ENCODE data around the gene TMEM169.

TMEM169 gene

GRCh38 chr2:216104691-216105090, 23.0 kb downstream of the TMEM169 start:
- DNase-seq (no peak), ATAC-seq (no peak)

DNA sequence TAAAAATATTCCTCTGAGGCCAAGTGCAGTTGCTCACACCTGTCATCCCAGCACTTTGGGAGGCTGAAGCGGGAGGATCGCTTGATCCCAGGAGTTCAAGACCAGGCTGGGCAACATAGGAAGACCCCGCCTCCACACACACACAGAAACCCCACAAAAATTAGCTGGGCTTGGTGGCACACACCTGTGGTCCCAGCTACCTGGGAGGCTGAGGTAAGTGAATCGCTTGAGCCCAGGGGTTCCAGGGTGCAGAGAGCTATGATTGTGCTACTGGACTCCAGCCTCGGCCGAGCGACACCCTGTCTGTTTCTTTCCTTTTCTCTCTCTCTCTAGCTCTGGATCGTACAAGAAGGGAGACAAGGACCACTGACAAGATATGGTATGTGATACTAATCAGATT, 25.6 kb downstream of the TMEM169 start:
- DNase-seq (no peak), ATAC-seq (no peak)

- ATAC-seq (no peak), DNase-seq (no peak)
Observed at GRCh38 chr2:216107760-216108159, 26.0 kb downstream of the TMEM169 start.

DNA sequence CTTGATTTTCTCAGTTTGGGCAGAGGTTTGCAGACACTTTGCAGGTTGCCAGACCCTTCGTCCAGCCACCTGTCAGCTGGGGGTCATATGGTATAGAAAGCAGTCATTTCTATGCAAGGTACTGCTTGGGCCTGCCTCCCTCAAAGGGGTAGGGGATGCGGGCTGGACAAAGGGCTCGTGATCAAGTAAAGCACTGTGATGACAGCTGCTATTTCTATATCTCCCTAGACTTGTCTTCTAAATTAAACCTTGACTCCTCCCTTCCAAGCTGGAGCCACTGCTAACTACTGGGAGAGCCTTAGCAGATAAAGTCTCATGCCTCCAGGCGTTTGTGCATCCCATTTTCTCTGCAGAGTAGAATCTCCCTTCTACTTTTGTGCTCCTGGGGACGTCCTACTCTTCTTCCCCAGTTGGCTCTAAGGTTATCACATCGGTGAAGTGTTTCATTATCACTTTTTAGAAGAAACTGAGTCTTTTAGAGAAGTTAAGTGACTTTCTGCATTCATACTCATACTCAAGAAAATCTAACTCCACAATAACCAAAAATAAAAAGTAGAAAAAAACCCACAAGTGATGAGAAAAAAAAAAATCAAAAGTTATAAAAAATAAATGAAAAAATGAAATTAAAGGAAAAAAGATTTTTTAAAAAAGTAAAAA, 26.7 kb downstream of the TMEM169 start:
- peak; percentile 19 for DNase-seq
- ATAC-seq = no peak

DNA sequence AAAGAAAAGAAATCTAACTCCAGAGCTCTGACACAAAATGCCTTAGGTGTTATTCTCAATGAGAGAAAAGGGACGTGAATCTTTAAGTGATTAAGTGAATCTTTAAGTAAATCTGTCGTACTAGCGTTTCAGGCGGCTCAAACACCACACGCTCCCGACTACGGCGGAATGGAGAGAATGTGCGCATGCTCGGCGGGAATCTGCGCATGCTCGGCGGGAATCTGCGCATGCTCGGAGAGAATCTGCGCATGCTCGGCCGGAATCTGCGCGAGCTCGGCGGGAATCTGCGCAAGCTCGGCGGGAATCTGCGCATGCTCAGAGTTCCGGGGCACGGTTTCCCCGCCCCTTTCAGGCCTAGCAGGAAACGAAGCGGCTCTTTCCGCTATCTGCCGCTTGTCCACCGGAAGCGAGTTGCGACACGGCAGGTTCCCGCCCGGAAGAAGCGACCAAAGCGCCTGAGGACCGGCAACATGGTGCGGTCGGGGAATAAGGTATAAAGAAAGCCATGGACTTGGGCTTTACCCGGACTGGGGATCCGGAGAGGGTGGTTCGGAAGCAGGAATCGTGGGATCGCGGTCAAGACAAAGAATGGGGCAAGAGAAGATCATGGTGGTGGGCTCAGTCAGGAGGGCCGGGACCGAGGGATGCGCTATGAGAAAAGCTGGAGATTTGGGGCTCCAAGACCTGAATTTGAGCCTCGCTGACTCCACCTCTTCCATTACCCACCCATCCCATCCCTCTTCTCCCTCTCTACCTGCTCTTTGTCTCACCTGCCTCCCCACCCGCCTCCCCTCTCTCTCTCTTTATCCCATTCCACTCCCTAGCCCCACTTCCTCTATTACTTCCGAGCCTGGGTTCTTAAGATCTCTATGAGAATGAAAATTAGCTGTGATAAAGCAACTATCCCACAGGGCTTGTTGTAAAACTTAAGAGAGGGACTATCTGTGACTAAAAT, 27.5 kb downstream of the TMEM169 start, which contains the start of gene XRCC5:
Gene XRCC5 (plus strand): TSS at position 382 of the 955 bp plus-strand sequence. CDS start 89 bp downstream, at position 471.
- ATAC-seq (peak; percentile 84), DNase-seq (peak; percentile 99)

- ATAC-seq = no peak
Observed at GRCh38 chr2:216109962-216110614, 28.4 kb downstream of the TMEM169 start.

DNA sequence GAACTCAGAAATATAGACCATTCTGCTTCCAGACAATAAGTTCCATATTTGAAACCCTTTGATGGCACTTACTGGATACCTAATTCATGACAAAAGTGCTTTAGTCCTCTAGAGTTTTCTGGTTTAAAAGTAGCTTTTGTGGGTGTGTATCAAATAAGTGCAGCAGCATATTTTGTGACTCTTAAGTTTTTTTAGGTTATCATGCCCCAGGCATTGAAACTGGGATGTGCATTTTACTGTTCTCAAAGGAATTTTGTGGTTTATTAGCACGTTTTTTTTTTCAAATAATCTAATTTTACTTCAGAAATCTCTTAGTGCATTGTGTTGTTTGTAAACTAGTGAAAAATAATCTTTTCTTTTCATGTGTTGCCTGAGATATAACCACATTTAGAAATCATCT, 28.9 kb downstream of the TMEM169 start:
- no peak for ATAC-seq
- no peak for DNase-seq

More at GRCh38 chr2:216109962-216110614, 28.4 kb downstream of the TMEM169 start:
- DNase-seq = no peak

- DNase-seq (no peak), ATAC-seq (no peak)
Observed at GRCh38 chr2:216111122-216111521, 29.4 kb downstream of the TMEM169 start.

GRCh38 chr2:216112926-216113325, 31.2 kb downstream of the TMEM169 start:
- ATAC-seq = no peak

DNA sequence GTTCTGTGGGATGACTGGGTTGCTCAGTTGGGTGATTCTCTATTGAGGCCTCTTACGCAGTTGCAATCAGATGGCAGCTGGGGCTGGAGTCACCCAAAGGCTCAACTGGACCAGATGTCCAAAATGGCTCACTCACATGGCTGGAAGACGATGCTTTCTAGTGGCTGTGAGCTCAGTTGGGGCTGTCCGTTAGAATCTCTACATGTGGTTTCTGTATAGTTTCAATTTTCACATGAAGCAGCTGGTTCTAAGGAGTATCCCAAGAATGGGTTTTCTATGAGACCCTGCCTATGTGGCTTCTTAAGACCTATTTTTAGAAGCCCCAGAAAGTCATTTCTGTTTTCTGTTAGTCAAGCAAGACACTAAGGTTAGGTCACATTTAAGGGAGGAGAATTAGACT, 31.9 kb downstream of the TMEM169 start:
- ATAC-seq = peak; percentile 5
- peak; percentile 24 for DNase-seq

More at GRCh38 chr2:216112926-216113325, 31.2 kb downstream of the TMEM169 start:
- no peak for DNase-seq

GRCh38 chr2:216114382-216114713, 32.6 kb downstream of the TMEM169 start:
- ATAC-seq (peak; percentile 10), DNase-seq (no peak)

DNA sequence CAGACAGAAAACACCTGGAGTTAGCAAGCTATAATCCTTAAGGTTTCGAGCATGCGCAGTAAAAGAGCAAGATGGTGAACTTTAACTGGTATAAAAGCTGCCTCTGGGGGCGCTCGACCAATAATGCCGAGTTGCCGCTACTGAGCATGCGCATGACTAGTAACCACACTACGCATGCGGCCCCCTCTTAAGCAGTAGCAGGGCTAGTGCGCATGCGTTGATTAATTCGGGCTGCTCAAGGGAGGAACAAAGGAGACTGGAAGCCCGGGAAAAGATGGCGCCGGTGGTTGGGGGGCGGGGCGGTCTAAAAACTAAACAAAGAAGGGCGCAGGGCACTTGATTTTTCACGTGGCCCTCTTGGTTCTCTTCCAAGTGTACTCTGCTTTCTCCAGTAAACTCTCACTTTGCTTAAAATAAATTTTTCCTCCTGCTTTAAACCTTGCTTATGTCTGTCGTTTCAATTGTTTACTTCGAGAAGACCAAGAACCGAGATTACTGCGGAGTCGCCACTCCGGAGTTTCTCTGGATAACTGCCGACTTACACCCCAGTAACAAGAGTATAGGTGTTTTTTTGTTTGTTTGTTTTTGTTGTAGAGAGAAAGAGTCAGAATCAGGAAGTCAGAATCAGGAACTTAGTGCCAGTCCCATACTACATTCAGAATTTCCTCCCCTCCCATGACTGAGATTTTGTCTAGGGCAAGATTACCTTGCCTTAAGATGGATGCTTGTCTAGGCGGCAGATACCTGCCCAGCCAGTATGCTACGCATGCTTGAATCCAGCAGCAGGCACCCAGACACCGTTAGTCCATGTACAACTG, 33.2 kb downstream of the TMEM169 start:
- ATAC-seq (peak; percentile 86), DNase-seq (peak; percentile 98)

- no peak for ATAC-seq
- no peak for DNase-seq
Observed at GRCh38 chr2:216116418-216116817, 34.7 kb downstream of the TMEM169 start.

DNA sequence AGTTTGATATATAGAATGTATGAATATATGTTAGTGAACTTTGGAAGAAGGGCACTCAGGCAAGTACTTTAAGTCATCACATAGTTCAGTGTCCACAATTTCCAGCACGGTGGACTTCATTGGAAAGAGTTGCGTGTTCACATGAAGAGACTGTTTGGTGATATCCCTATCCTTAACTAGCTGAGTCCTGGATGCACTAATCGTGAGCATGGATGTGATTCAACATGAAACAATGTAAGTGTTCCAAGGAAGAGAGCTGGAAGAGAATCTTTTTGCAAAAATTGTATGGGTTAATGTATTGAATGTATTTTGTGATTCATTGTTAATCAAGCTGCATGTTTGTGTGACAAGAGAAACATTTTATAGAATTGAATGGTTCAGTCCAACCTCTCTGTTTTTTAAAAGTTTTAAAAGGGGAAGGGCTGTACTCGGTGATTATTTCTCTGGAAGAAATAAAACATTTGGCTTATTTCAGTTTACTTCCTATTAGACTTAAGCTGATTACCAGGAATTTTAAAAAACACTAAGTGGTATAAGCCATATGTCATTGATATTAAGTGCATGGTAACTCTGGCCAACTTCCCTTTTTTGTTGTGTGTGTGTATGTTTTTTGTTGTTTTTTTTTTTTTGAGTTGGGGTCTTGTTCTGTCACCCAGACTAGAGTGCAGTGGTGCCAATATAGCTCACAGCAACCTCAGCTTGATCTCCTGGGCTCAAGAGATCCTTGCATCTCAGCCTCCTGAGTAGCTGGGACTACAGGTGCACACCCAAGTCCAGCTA, 36.0 kb downstream of the TMEM169 start:
- DNase-seq (no peak), ATAC-seq (no peak)

DNA sequence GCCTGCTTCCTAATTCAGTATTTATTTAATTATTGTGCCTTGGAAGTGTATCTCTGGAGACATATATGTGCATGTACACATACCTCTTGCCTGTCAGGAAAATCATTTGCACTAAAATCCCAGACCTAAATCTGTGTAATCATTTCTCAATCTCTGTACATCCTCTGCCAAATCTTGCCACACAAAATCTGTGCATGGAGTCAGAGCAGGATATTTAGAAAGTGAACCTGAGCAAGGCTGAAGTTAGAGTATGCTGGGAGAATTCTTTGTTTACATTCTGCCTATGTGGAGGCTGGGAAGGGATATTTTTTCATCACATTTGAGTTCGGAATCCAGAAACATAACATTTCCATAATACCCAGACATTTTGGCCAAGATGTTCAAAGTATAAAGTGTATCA, 36.8 kb downstream of the TMEM169 start:
- ATAC-seq = no peak
- no peak for DNase-seq

GRCh38 chr2:216119146-216119545, 37.4 kb downstream of the TMEM169 start:
- DNase-seq (no peak), ATAC-seq (no peak)

GRCh38 chr2:216119986-216120385, 38.3 kb downstream of the TMEM169 start:
- peak; percentile 91 for ATAC-seq
- no peak for DNase-seq

- ATAC-seq = no peak
Observed at GRCh38 chr2:216121255-216121654, 39.5 kb downstream of the TMEM169 start.

DNA sequence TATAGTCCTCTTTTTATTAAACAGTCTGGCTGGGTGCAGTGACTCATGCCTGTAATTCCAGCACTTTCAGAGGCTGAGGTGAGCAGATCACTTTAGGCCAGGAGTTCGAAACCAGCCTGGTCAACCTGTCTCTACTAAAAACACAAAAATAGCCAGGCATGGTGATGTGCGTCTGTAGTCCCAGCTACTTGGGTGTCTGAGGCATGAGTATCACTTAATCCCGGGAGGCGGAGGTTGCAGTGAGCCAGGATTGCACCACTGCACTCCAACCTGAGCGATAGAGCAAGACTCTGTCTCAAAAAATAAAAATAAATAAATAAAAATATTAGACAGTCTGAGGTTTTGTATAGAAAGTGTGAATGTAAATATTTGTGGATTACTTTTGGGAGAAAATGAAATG, 45.2 kb downstream of the TMEM169 start:
- DNase-seq (no peak), ATAC-seq (no peak)

More at GRCh38 chr2:216121255-216121654, 39.5 kb downstream of the TMEM169 start:
- no peak for DNase-seq

DNA sequence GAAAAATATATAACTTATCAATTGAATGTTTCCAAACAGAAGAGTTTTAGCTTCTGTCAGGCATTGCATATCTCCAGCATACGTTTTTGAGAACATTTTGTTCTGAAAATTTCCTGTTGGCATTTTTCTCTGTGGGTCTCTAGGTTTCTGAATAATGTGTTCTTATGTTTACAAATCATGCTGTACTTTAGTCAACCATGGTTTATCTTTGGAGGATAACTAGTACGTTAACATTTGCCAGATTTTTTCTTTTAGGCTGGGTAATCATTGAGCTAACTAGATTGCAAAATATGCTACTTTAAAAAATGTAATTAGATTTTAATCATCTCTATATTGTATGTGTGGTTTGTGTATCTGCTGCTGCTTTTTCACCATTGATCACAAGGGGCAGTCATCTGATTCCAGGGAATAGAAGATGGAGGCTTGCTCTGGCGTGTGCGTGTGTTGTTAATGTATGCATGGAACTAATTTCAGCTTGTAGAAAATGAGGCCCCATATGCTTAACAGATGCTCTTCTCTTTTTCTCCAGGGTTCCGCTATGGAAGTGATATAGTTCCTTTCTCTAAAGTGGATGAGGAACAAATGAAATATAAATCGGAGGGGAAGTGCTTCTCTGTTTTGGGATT, 48.7 kb downstream of the TMEM169 start:
- DNase-seq = no peak
- ATAC-seq = no peak
